Epidermal melanocyte (primary cell): ENCODE measurements around the gene MUS81.
"Not testable (repeated sequence)": the region's sequence is repeated elsewhere in the genome, so short reads cannot be mapped to it uniquely, and the experiment has no call there.

Experiments used
- DNase-seq: peaks from one replicate; pipeline ENCODE4 v3.0.0; 2011; ENCODE audit warnings: low spot score; ENCODE audit not compliant: insufficient read length

The MUS81 gene

GRCh38 chr11:65860278-65861164 lies at the start of gene MUS81:
Gene MUS81, plus strand, starts transcription at chr11:65860433. Its CDS starts 321 bp downstream, at chr11:65860754.
- DNase-seq, result peak; percentile 98

DNA sequence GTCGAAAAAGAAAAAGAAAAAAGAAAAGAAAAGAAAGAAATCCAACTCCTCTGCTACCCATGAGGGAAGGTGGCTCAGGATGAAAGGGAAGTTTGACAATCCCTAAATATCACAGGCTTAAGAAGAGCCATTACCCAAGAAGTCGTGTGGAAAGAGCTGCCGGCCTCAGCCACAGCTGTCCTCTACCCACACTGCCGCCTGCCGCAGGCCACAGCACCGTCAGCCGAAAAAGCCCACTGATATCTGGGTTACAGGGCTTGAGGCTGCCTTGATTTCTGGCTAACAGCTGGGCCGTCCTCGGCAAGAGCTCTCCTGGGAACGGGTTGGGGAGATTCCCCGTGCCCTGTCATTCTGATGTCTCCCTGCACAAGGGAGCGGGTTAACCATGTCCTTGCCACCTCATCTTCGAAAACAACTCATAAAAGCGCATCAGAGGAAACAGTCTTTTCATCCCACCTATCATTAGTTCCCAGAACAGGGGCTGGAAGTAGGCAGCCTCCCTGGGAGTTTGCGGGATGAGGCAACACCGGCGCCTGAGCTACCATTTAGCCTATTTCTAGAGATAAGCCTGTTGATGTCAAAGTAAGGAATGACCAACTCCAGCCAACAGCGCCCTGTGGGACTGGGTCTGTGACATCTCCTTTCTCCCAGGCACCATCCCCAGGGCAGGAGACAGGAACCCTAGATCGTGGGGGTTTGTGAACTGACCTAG lies 48.3 kb upstream of the MUS81 start:
- DNase-seq, result no peak

DNA sequence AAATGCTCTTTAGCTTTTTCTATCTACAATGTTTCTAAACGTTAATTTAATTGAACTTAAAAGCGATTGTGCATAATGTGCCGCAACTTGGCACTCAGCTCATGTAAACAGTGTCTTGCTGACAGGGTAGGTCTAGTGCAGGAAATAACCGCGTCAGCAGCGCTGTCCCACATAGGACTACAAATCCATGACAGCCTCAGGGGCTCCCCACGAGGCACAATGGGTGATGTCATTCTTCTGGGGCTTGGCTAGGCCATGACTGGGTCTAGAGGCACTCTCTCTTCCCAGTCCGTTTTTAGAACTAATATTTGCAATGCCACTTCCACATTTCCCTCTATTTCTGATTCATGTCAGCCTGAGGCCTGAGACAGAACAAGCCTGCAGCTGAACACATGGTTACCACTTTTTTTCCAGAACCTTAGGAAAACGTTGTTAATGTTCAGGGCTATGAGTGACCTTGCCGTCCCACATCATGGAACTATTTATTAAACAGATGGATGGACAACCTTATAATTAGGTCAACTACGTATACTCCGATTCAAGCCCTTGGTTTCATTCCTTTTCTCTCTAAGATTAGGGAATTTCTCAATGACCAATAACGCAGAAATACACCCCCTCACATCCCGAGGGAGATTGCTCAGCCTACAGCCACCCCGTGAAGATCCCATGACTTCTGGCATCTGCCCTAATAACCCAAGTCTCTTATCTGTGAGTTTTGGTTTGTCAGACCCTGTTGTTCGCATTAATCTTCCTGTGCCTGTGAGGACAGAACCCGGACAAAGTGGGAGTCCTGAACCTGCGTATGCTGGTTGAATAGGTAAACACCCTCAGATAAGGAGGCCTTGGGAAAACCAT lies 45.9 kb upstream of the MUS81 start:
- peak; percentile 69 for DNase-seq

DNA sequence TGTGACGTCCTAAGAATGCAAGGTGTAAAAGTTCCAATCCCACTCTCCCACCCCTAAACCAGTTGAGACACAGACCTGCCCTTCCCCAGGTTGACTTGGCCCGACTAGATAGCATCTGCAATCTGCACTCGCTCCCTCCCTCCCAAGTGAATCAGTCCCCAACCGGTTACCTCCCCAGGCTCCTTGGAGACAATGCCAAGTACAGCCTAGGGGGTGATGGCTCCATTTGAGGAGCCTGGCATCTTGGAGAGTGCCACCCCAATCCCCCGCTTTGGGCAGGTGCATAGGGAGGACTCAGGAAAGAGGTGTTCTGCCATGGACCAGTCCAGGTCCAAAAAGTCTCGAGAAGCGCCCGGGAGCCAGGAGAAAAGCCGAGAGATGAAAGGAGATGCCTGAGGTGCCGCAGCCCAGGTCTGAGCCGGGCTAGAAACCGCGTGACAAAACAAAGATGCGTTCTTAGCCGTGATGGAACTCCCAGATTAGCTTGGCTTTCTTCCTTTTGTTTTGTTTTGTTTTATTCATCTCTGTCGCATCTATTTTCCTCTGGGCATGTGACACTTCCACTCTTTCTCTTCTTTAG lies 45.2 kb upstream of the MUS81 start:
- no peak for DNase-seq

DNA sequence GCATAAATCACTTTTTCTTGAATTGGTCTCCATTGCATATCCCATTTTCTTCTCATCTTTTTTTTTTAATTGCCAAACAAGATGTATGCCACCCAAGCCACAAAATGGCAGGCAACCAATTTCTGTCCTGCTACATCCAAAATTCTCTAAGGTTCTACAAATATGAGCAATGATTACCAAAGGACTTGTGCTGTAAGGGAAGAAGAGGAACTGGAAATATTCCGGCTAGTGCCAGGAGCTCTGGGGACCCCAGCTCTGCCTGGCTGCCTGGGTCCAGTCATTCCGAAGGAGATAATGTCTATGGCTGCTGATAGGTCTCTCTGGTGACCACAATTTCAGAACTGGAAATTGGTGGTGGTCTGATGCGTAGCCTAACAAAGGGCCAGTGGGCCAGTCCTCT lies 43.5 kb upstream of the MUS81 start:
- DNase-seq, result no peak

DNA sequence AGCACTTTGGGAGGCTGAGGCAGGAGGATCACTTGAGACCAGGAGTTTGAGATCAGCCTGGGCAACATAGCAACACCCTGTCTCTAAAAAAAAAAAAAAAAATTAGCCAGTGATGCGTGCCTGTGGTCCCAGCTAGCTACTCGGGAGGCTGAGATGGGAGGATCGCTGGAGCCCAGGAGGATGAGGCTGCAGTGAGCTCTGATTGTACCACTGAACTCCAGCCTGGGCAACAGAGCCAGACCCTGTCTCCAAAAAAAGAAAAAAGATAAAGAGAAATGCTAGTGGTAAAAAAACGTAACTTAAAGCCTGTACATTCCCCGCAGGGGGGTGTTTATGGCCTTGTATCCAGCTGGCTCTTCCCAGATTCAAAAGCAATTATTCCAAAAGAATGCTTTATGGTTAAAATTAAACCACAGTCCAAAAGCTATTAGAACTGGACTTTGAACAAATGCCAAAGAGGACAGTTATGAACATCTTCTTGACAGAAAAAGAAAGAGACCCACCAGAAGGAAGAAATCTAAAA lies 42.9 kb upstream of the MUS81 start:
- DNase-seq, result no peak

- peak; percentile 86 for DNase-seq
These were observed 42.2 kb upstream of the MUS81 start for GRCh38 chr11:65817835-65818680.

GRCh38 chr11:65821107-65821506 lies 39.1 kb upstream of the MUS81 start:
- no peak for DNase-seq

GRCh38 chr11:65822776-65823528 lies 37.3 kb upstream of the MUS81 start:
- DNase-seq, result no peak

DNA sequence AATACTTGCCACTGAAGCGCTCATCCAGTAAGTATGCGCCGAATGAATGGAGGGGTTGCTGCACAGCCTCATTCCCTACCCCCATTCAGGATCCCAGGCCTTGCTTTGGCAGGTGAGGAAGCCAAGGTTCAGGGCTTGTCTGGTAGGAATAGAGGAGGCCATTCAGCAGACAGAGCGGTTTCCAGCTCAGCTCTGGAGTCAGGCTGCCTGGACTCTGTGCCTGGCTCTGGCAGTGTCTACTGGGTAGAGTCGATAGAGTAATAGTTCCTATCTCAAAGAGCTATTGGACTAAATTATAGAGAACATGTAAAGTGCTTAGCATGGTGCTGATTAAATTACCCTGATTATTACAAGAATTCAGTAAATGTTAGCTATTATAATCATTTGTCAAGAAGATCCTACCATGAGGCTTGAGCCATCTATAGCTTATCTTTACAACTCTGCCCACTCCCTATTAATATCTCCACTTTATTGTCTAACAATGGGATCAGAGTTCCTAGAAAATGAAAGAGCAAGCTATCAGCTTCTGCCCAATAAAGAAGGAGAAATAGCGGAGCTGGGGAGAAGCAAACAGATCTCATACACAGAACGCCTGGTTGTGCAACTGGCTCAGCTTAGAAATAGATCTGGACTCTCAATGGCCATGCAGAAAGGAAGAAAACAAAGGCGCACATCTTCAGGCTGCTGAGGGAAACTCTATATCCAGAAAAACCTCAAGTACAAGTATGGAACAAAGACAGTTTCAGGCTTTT lies 33.1 kb upstream of the MUS81 start:
- DNase-seq, result no peak

- DNase-seq, result no peak
These were observed 30.8 kb upstream of the MUS81 start for GRCh38 chr11:65829459-65829858.

GRCh38 chr11:65832231-65832630 lies 28.0 kb upstream of the MUS81 start:
- DNase-seq, result not testable (repeated sequence)

- DNase-seq, result peak; percentile 95
These were observed 26.8 kb upstream of the MUS81 start, which contains the start of gene SNX32 for GRCh38 chr11:65833297-65834030. Gene SNX32, plus strand, starts transcription at chr11:65833963. Its CDS starts 103 bp downstream, at chr11:65834066.

DNA sequence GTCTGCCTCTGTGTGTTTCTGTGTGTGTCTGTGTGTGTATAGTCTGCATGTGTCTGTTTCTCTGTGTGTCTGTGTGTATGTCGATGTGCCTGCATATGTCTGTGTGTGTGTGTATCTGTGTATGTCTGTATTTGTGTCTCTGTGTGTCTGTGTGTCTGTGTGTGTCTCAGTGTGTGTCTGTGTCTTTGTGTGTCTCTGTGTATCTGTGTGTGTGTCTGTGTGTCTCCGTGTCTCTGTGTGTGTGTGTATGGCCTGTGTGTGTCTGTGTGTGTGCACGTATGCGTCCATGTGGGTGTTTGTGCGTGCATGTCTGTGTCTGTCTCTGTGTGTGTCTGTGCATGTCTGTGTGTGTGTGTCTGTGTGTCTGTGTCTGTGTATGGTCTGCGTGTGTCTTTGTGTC lies 26.0 kb upstream of the MUS81 start:
- no peak for DNase-seq

DNA sequence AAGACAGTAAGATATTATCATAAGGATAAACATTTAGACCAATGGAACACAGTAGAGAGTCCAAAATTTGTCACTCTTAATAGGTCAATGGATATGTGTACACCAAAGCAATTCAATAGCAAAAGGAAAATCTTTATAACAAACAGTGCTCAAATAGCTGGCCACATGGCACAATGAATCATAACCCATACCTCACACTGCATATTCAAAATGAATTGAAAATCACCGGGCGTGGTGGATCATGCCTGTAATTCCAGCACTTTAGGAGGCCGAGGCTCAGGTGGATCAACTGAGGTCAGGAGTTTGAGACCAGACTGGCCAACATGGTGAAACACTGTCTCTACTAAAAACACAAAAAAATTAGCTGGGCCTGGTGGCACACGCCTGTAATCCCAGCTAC lies 18.1 kb upstream of the MUS81 start:
- DNase-seq, result no peak

GRCh38 chr11:65843811-65844210 lies 16.4 kb upstream of the MUS81 start:
- DNase-seq, result no peak

- no peak for DNase-seq
These were observed 15.9 kb upstream of the MUS81 start for GRCh38 chr11:65844231-65844872.
